Lung (tissue), 12 donors: Measurements from ENCODE around the gene PPP6R3. TPM values are rescaled to one million over a fixed set of nuclear protein-coding genes. Genes with fewer than 3 reads are reported as not detected.

Experiments
- ATAC-seq: fragments of 200-7000 bp; cut with Tn5 transposase; one replicate; pipeline ENCODE4 v1.9.1; 2020; ENCODE audit warnings: moderate number of reproducible peaks; ENCODE audit not compliant: insufficient read depth, low FRiP score
- DNase-seq, 3 donors: peaks; one replicate each; pipeline ENCODE4 v3.0.0-alpha.2; 2013 to 2017
- H3K27ac ChIP-seq, 2 donors: one replicate each; pipeline ENCODE4 v1.5.1; 2013; ENCODE audit warnings: mild to moderate bottlenecking in 2 of 2, moderate library complexity in 2 of 2, control low read depth in 1 of 2, inconsistent platforms in 1 of 2, low read depth in 1 of 2, low read length in 1 of 2
- H3K27me3 ChIP-seq, 3 donors: one replicate each; pipeline ENCODE4 v1.5.1; 2013; ENCODE audit warnings: low read length in 2 of 3; ENCODE audit not compliant: control insufficient read depth in 3 of 3, insufficient read depth in 3 of 3
- H3K36me3 ChIP-seq, 4 donors: one replicate each; pipeline ENCODE4 v1.5.1; 2013; ENCODE audit warnings: low read length in 4 of 4, mild to moderate bottlenecking in 1 of 4, moderate library complexity in 1 of 4; ENCODE audit not compliant: control insufficient read depth in 4 of 4, insufficient read depth in 4 of 4
- H3K4me1 ChIP-seq, 5 donors: one replicate each; pipeline ENCODE4 v1.5.1; 2013; ENCODE audit warnings: low read length in 5 of 5, mild to moderate bottlenecking in 2 of 5, moderate library complexity in 1 of 5; ENCODE audit not compliant: control insufficient read depth in 5 of 5, insufficient read depth in 5 of 5
- H3K4me3 ChIP-seq: one replicate; pipeline ENCODE4 v1.5.1; 2013; ENCODE audit warnings: mild to moderate bottlenecking, control low read depth, moderate library complexity
- H3K9ac ChIP-seq, 2 donors: one replicate each; pipeline ENCODE4 v1.5.1; 2013; ENCODE audit warnings: low read length in 2 of 2, control low read depth in 1 of 2; ENCODE audit not compliant: insufficient read depth in 1 of 2
- H3K9me3 ChIP-seq, 4 donors: one replicate each; pipeline ENCODE4 v1.5.1; 2013; ENCODE audit warnings: low read length in 3 of 4, mild to moderate bottlenecking in 1 of 4, moderate library complexity in 1 of 4; ENCODE audit not compliant: control insufficient read depth in 4 of 4, insufficient read depth in 3 of 4
- WGBS, 2 donors: extraction: QIAGEN DNeasy Blood & Tissue Kit; methylation state at CpG; one replicate each; pipeline ENCODE4 v1.1.7; 2013; 5-methylcytosine and 5-hydroxymethylcytosine counted together
- polyA plus RNA-seq, 2 donors: library from polyadenylated mRNA; stranded (reverse); fragments of 200-250 nt; gene quantifications; one replicate each; pipeline ENCODE4 v1.2.1, GENCODE V29; 2013
- total RNA-seq, 2 donors: library from RNA; depleted of rRNA in 1 of 2; stranded (reverse); fragments of >200 nt in 1 of 2; gene quantifications; one replicate each; pipeline ENCODE4 v1.2.1, GENCODE V29; 2014 to 2021
- TF ChIP-seq, protein P1 (sequence below): IDR thresholded peaks from 2 replicates; pipeline ENCODE4 v1.5.1; 2012; ENCODE audit warnings: mild to moderate bottlenecking; ENCODE audit errors: control extremely low read depth, extremely low read depth
- donor health status: control.
- donor health status: control.
- donor health status: Bipolar disorder and iron deficiency.
- donor health status: healthy.
- donor health status: DM: yes; HTN: yes; CAD: no.

Gene PPP6R3
- total and polyA plus RNA-seq, 4 donors = 28.5 to 217 (median 60.7) TPM

DNA sequence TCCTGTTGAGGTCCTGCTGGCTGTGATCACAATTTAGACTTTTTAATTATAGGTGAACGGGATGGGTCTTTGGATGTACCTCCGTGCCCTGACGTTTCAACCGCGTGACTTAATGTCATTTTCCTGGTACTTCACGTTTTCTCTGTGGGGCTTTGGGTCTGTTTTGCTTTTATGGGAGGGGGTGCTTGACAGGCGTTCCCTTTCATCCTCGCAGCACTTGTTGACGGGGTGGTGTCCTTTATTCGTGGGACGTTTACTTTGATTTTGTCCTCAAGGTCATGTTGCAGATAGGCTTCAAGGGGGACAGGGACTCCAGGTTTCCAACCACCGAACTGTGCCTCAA lies 994 bp downstream of the PPP6R3 start:
- H3K27ac ChIP-seq = peak overlapping the region; percentile 38 to 99
- no peak for ATAC-seq

DNA sequence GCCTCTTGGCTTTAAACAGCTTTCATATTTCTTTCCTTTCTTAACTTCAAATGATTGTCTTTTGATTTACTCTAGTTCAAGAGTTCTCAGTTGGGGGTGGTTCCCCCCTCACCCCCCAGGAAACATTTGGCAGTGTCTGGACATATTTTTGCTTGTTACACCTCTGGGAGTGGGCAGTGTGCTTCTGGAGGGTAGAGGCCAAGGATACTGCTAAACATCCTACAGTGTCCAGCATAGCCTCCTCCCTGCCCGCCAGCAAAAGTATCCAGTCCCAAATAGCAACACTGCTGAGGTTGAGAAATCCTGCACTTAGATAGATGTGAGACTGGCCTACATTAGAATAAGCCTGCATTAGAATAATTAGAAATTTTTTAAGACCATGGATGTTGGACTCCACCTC lies 3.2 kb downstream of the PPP6R3 start:
- Histone ChIP-seq H3K27me3 (no peaks in the 10 kb centered on the region), H3K27ac (no peak overlapping the region), H3K36me3 (peaks cover 0 to 6% (median 1%) of the 10 kb centered on the region in 4 donors), H3K9ac (no peak overlapping the region), H3K9me3 (no peaks in the 10 kb centered on the region), H3K4me3 (no peak overlapping the region), H3K4me1 (peaks cover 11 to 37% (median 18%) of the 10 kb centered on the region in 5 donors)
- ATAC-seq (no peak), DNase-seq (no peak)
- TF ChIP-seq, protein P1, sequence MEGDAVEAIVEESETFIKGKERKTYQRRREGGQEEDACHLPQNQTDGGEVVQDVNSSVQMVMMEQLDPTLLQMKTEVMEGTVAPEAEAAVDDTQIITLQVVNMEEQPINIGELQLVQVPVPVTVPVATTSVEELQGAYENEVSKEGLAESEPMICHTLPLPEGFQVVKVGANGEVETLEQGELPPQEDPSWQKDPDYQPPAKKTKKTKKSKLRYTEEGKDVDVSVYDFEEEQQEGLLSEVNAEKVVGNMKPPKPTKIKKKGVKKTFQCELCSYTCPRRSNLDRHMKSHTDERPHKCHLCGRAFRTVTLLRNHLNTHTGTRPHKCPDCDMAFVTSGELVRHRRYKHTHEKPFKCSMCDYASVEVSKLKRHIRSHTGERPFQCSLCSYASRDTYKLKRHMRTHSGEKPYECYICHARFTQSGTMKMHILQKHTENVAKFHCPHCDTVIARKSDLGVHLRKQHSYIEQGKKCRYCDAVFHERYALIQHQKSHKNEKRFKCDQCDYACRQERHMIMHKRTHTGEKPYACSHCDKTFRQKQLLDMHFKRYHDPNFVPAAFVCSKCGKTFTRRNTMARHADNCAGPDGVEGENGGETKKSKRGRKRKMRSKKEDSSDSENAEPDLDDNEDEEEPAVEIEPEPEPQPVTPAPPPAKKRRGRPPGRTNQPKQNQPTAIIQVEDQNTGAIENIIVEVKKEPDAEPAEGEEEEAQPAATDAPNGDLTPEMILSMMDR = no peak
- 76 to 88% methylated on average over 1 of the region's 1 CpG for WGBS, 2 donors

More for the DNA sequence above, 994 bp downstream of the PPP6R3 start:
- H3K36me3 ChIP-seq = peaks cover 0 to 6% (median 1%) of the 10 kb centered on the region in 4 donors
- no peaks in the 10 kb centered on the region for H3K9me3 ChIP-seq
- DNase-seq = no peak
- 1 to 4% methylated on average over 12 of the region's 12 CpGs for WGBS, 2 donors
- H3K4me1 ChIP-seq = peaks cover 5 to 31% (median 11%) of the 10 kb centered on the region in 5 donors
- no peaks in the 10 kb centered on the region for H3K27me3 ChIP-seq
- peak overlapping the region; percentile 84 for H3K4me3 ChIP-seq
- H3K9ac ChIP-seq = peak overlapping the region in 1 of 2 donors; percentile 86
- TF ChIP-seq, protein P1 = no peak

DNA sequence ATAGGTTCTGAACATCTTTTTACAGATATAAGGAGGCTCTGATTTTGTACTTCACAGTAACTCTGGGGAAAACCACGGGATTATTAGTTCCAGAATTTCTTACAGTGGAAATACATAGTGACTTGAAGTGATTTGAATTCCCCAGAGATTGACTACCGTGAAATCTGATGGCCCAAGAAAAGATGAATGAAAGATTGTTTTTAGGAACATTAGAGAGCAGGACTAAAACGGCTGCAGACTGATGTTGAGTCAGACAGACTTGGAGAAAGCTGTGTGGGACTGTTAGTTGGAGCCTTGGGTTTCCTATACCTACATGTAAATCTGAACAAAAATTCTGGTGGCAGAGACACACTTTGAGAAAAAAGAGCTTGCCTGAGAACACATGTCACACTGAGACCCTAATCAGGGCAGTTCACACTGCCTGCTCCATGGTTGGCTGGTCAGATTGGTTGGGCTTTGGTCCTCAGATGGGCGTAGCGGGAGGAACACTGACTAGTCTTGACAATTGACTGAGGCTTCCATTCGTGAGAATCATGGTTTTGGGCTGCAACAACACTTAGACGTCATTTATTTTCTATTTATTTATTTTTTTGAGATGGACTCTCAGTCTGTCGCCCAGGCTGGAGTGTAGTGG lies 6.8 kb downstream of the PPP6R3 start:
- no peaks in the 10 kb centered on the region for H3K27me3 ChIP-seq
- no peaks in the 10 kb centered on the region for H3K9me3 ChIP-seq
- H3K4me3 ChIP-seq = no peak overlapping the region
- H3K9ac ChIP-seq = no peak overlapping the region
- H3K27ac ChIP-seq = no peak overlapping the region
- 77 to 87% methylated on average over 8 of the region's 8 CpGs for WGBS, 2 donors
- H3K4me1 ChIP-seq = peaks cover 22 to 48% (median 32%) of the 10 kb centered on the region in 5 donors
- TF ChIP-seq, protein P1 = no peak
- no peak for ATAC-seq
- no peak for DNase-seq
- peaks cover 0 to 13% (median 6%) of the 10 kb centered on the region in 4 donors for H3K36me3 ChIP-seq
